ENCODE measurements around the gene TSC2. TPM values are rescaled to one million over a fixed set of nuclear protein-coding genes. Genes with fewer than 3 reads are reported as not detected.
A peak's percentile ranks its signal among the peaks of the same experiment; 100 is the strongest.

The TSC2 gene
- total RNA-seq, 3 donors from 2014 or later (not counting 1 experiment from before 2014, with no cell fraction given), result 135 to 197 (median 161) TPM

GRCh38 chr16:2086812-2087747 lies 39.3 kb downstream of the TSC2 start:
- H3K9me3 ChIP-seq (ENCODE audit: control insufficient read depth, insufficient read depth, low read length), result no peaks in the 10 kb centered on the region
- H3K27me3 ChIP-seq (ENCODE audit: control insufficient read depth, insufficient read depth, low read length), result no peaks in the 10 kb centered on the region
- H3K4me3 ChIP-seq (ENCODE audit: low read length), result no peak overlapping the region
- Mint-ChIP-seq H3K4me1 (peaks cover 0 to 4% of the 10 kb centered on the region in 2 donors), H3K27ac (no peak overlapping the region), H3K4me3 (no peak overlapping the region), H3K9me3 (no peaks in the 10 kb centered on the region), H3K27me3 (ENCODE audit: low read depth in 2 of 2) (no peaks in the 10 kb centered on the region), H3K36me3 (no peaks in the 10 kb centered on the region)
- no peak for DNase-seq
- 91% methylated on average over 29 of the region's 30 CpGs for WGBS (ENCODE audit: insufficient coverage)
- intact Hi-C loops (cut with micrococcal nuclease), result no loop called here
- ATAC-seq, result no peak
- peaks cover 64% of the 10 kb centered on the region for H3K36me3 ChIP-seq (ENCODE audit: control insufficient read depth, insufficient read depth, low read length)
- TF ChIP-seq CTCF (IDR thresholded peaks at IDR 0.05), result no peak
- no peak overlapping the region for H3K27ac ChIP-seq (ENCODE audit: low read length)
- H3K4me1 ChIP-seq (ENCODE audit: control insufficient read depth, insufficient read depth, low read length), result no peaks in the 10 kb centered on the region

GRCh38 chr16:2087748-2088631 lies 40.2 kb downstream of the TSC2 start:
- Mint-ChIP-seq H3K4me3 (no peak overlapping the region), H3K4me1 (no peaks in the 10 kb centered on the region)
- WGBS (ENCODE audit: insufficient coverage), result 94% methylated on average over 41 of the region's 41 CpGs

DNA sequence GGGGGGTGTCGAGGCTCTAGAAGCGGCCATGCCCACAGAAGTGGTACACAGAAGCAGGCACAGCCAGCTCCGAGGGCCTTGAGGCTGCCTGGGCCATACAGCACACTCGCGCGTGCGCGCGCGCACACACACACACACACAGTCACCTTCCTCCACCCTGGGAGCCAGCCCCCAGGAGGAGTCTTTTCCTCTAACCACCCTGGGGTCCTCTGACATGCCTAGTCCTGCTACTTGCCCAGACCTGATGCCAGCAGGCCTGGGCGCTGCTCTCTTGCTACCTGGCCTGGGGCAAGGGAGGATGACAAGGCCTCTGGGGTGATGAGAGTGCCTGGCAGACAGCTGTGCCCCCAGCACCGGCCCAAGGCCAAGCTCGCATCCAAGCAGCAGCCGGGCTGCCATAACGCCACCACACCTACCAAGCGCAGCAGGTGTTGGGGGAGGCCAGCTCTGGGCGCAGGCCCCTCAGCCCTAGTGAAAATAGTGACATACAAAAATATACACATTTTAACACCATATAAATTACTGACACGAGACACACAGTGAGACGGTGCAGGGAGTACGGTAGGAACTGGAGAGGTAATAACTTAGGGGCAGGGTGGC lies 41.1 kb downstream of the TSC2 start:
- intact Hi-C loops (cut with micrococcal nuclease), result no loop called here
- Histone ChIP-seq H3K4me1 (ENCODE audit: control insufficient read depth, insufficient read depth, low read length) (no peaks in the 10 kb centered on the region), H3K36me3 (ENCODE audit: control insufficient read depth, insufficient read depth, low read length) (peaks cover 55% of the 10 kb centered on the region), H3K9me3 (ENCODE audit: control insufficient read depth, insufficient read depth, low read length) (no peaks in the 10 kb centered on the region), H3K4me3 (ENCODE audit: low read length) (no peak overlapping the region), H3K27ac (ENCODE audit: low read length) (no peak overlapping the region), H3K27me3 (ENCODE audit: control insufficient read depth, insufficient read depth, low read length) (no peaks in the 10 kb centered on the region)
- H3K27me3 Mint-ChIP-seq (ENCODE audit: low read depth in 2 of 2), result no peaks in the 10 kb centered on the region
- WGBS (ENCODE audit: insufficient coverage), result 97% methylated on average over 20 of the region's 20 CpGs
- H3K4me3 Mint-ChIP-seq, result no peak overlapping the region
- H3K36me3 Mint-ChIP-seq, result no peaks in the 10 kb centered on the region
- no peaks in the 10 kb centered on the region for H3K4me1 Mint-ChIP-seq
- H3K27ac Mint-ChIP-seq, result peak overlapping the region in 1 of 2 donors; percentile 40
- DNase-seq (no peak), ATAC-seq (no peak)
- H3K9me3 Mint-ChIP-seq, result no peaks in the 10 kb centered on the region
- no peak for TF ChIP-seq CTCF (IDR thresholded peaks at IDR 0.05)

More at GRCh38 chr16:2087748-2088631, 40.2 kb downstream of the TSC2 start:
- Mint-ChIP-seq H3K27ac (peak overlapping the region in 1 of 2 donors; percentile 40), H3K36me3 (no peaks in the 10 kb centered on the region), H3K9me3 (no peaks in the 10 kb centered on the region), H3K27me3 (ENCODE audit: low read depth in 2 of 2) (no peaks in the 10 kb centered on the region)
- DNase-seq (no peak), ATAC-seq (no peak)
- H3K36me3 ChIP-seq (ENCODE audit: control insufficient read depth, insufficient read depth, low read length), result peaks cover 61% of the 10 kb centered on the region
- H3K4me1 ChIP-seq (ENCODE audit: control insufficient read depth, insufficient read depth, low read length), result no peaks in the 10 kb centered on the region
- no peak overlapping the region for H3K4me3 ChIP-seq (ENCODE audit: low read length)
- no peaks in the 10 kb centered on the region for H3K27me3 ChIP-seq (ENCODE audit: control insufficient read depth, insufficient read depth, low read length)
- intact Hi-C loops (cut with micrococcal nuclease), result no loop called here
- no peaks in the 10 kb centered on the region for H3K9me3 ChIP-seq (ENCODE audit: control insufficient read depth, insufficient read depth, low read length)
- TF ChIP-seq CTCF (IDR thresholded peaks at IDR 0.05), result no peak
- no peak overlapping the region for H3K27ac ChIP-seq (ENCODE audit: low read length)
